GM23248 (cell line): ENCODE data around the gene ERG.

ENCODE experiments used
- EZH2 ChIP-seq: fragments of 200-600 bp; sonication (generic); IDR thresholded peaks from 2 replicates; pipeline ENCODE4 v1.6.1; 2018; ENCODE audit warnings: antibody characterized with exemption, mild to moderate bottlenecking; ENCODE audit not compliant: insufficient read depth, poor library complexity, severe bottlenecking
- EZH2phosphoT487 ChIP-seq: fragments of 200-600 bp; sonication (generic); IDR thresholded peaks from 2 replicates; pipeline ENCODE4 v1.6.1; 2018; ENCODE audit warnings: antibody characterized with exemption, moderate library complexity, mild to moderate bottlenecking, low read depth; ENCODE audit not compliant: insufficient read depth

GRCh38 chr21:38354746-38355145, 143.5 kb downstream of the ERG start:
- TF ChIP-seq EZH2phosphoT487 (no peak), EZH2 (no peak)
